HCT116 (cell line): ENCODE results near the gene RPAP3. TPM values are rescaled to one million over a fixed set of nuclear protein-coding genes. Genes with fewer than 3 reads are reported as not detected.

ENCODE experiments used
- ATAC-seq: fragments of 200-7000 bp; cut with Tn5 transposase; 2 replicates; pipeline ENCODE4 v1.9.1; 2020; ENCODE audit warnings: mild to moderate bottlenecking, moderate library complexity
- BruUV-seq: library from RNA; stranded (reverse); fragments of 400-500 nt; replicated peaks from 2 replicates; lab custom pipeline; 2021; lab: Mats Ljungman, UMichigan
- CTCF ChIA-PET: fragments of 300-600 bp; sonication (Branson Sonifier 250); formaldehyde crosslinking; loops from one replicate; lab custom pipeline; 2021; ENCODE audit warnings: antibody characterized with exemption; lab: Charles Lee
- POLR2A ChIA-PET: fragments of 300-600, 350-600 bp; sonication (Branson Sonifier 250); formaldehyde crosslinking; loops from one replicate; lab custom pipeline; 2021; ENCODE audit warnings: antibody characterized with exemption; lab: Charles Lee
- RAD21 ChIA-PET, 2 experiments: fragments of 300-600 bp; sonication (Branson Sonifier 250); formaldehyde crosslinking; loops; one replicate each; lab custom pipeline; 2023; ENCODE audit warnings: low total read pairs in 2 of 2; ENCODE audit not compliant: uncharacterized antibody in 2 of 2, unreplicated experiment in 2 of 2, low non-redundant PET in 1 of 2; lab: Charles Lee
- DNase-seq: peaks from one replicate; pipeline ENCODE4 v3.0.0-alpha.2; 2010; ENCODE audit warnings: low read depth, low spot score
- H2AFZ ChIP-seq: fragments of 200-600 bp; shearing (Covaris generic), sonication (generic); 2 replicates; pipeline ENCODE4 v1.6.1; 2017; ENCODE audit warnings: low read depth, mixed run types, mixed read lengths, antibody characterized with exemption, low read length; ENCODE audit not compliant: poor library complexity, severe bottlenecking
- H3K27ac ChIP-seq: 2 replicates; pipeline ENCODE4 v1.5.1; 2012; ENCODE audit warnings: low read depth, low read length
- H3K27me3 ChIP-seq: fragments of 200-600 bp; sonication (generic); 2 replicates; pipeline ENCODE4 v1.6.1; 2016; ENCODE audit warnings: mixed run types, low read length, mixed read lengths; ENCODE audit not compliant: insufficient read depth
- H3K36me3 ChIP-seq, 2 experiments: fragments of 200-500 bp in 1 of 2; fragments of 200-600 bp in 1 of 2; sonication (Bioruptor generic) in 1 of 2; sonication (generic) in 1 of 2; 2 replicates each; pipeline versions ENCODE4 v1.5.1 to v1.6.1; 2014 to 2016; ENCODE audit warnings: low read length in 2 of 2, inconsistent platforms in 1 of 2, mixed read lengths in 1 of 2, mixed run types in 1 of 2; ENCODE audit not compliant: insufficient read depth in 2 of 2, control insufficient read depth in 1 of 2
- H3K4me1 ChIP-seq, 2 experiments: fragments of 200-600 bp in 1 of 2; sonication (generic) in 1 of 2; 2 replicates each; pipeline versions ENCODE4 v1.5.1 to v1.6.1; 2012 to 2017; ENCODE audit warnings: low read length in 2 of 2, inconsistent platforms in 1 of 2, mild to moderate bottlenecking in 1 of 2, mixed read lengths in 1 of 2, mixed run types in 1 of 2, moderate library complexity in 1 of 2; ENCODE audit not compliant: insufficient read depth in 2 of 2, control insufficient read depth in 1 of 2
- H3K4me2 ChIP-seq: fragments of 200-600 bp; sonication (generic); 2 replicates; pipeline ENCODE4 v1.6.1; 2017; ENCODE audit warnings: mixed run types, low read length, mixed read lengths
- H3K4me3 ChIP-seq, 2 experiments: fragments of 200-600 bp in 1 of 2; sonication (generic) in 1 of 2; replicated peaks in 1 of 2; 2 replicates each; pipeline ENCODE4 v1.5.1; 2011 to 2016; ENCODE audit warnings: low read length in 2 of 2, control low read depth in 1 of 2, low read depth in 1 of 2, mild to moderate bottlenecking in 1 of 2, mixed read lengths in 1 of 2, mixed run types in 1 of 2
- H3K79me2 ChIP-seq: fragments of 200-600 bp; sonication (generic); 2 replicates; pipeline ENCODE4 v1.6.1; 2017; ENCODE audit warnings: mild to moderate bottlenecking, mixed run types, low read length, moderate library complexity, mixed read lengths; ENCODE audit not compliant: insufficient read depth
- H3K9ac ChIP-seq: fragments of 200-600 bp; sonication (generic); 2 replicates; pipeline ENCODE4 v1.6.1; 2016; ENCODE audit warnings: low read length, mixed read lengths
- H3K9me2 ChIP-seq: fragments of 200-600 bp; sonication (generic), shearing (Covaris generic); 2 replicates; pipeline ENCODE4 v1.6.1; 2017; ENCODE audit warnings: mixed run types, mild to moderate bottlenecking, moderate library complexity; ENCODE audit not compliant: insufficient read depth
- H3K9me3 ChIP-seq, 2 experiments: fragments of 200-500 bp in 1 of 2; fragments of 200-600 bp in 1 of 2; sonication (Bioruptor generic) in 1 of 2; sonication (generic) in 1 of 2; 2 replicates each; pipeline ENCODE4 v1.6.1; 2014 to 2017; ENCODE audit warnings: low read length in 2 of 2, mixed read lengths in 2 of 2, inconsistent platforms in 1 of 2, low read depth in 1 of 2, mild to moderate bottlenecking in 1 of 2, mixed run types in 1 of 2, moderate library complexity in 1 of 2; ENCODE audit not compliant: control insufficient read depth in 1 of 2, insufficient read depth in 1 of 2
- H4K20me1 ChIP-seq: fragments of 200-600 bp; sonication (generic), shearing (Covaris generic); 2 replicates; pipeline ENCODE4 v1.6.1; 2017; ENCODE audit warnings: mixed run types, mild to moderate bottlenecking, moderate library complexity; ENCODE audit not compliant: insufficient read depth
- ATF3 ChIP-seq: IDR thresholded peaks from 2 replicates; pipeline ENCODE4 v1.6.1; 2012
- CBX3 ChIP-seq: IDR thresholded peaks from 2 replicates; pipeline ENCODE4 v1.6.1; 2012; ENCODE audit warnings: low read depth
- CEBPB ChIP-seq: IDR thresholded peaks from 2 replicates; pipeline ENCODE4 v1.6.1; 2012; ENCODE audit warnings: low read depth
- CTCF ChIP-seq, 3 experiments: fragments of 200-600 bp in 1 of 3; sonication (generic) in 1 of 3; IDR thresholded peaks in 2 of 3; conservative IDR thresholded peaks in 1 of 3; 2 replicates each; pipeline ENCODE4 v1.5.1; 2012 to 2017; ENCODE audit warnings: low read depth in 2 of 3, low read length in 2 of 3, antibody characterized with exemption in 1 of 3, borderline replicate concordance in 1 of 3, control low read depth in 1 of 3, mild to moderate bottlenecking in 1 of 3, mixed read lengths in 1 of 3, mixed run types in 1 of 3, moderate library complexity in 1 of 3; ENCODE audit not compliant: insufficient read depth in 1 of 3
- EGR1 ChIP-seq: IDR thresholded peaks from 2 replicates; pipeline ENCODE4 v1.6.1; 2012; ENCODE audit warnings: low read depth
- ELF1 ChIP-seq: IDR thresholded peaks from 2 replicates; pipeline ENCODE4 v1.6.1; 2012; ENCODE audit warnings: low read depth, borderline replicate concordance
- EZH2 ChIP-seq: fragments of 200-600 bp; sonication (generic); IDR thresholded peaks from 2 replicates; pipeline ENCODE4 v1.6.1; 2017; ENCODE audit warnings: antibody characterized with exemption, mixed run types
- EZH2phosphoT487 ChIP-seq: fragments of 200-600 bp; IDR thresholded peaks from 2 replicates; pipeline ENCODE4 v1.6.1; 2018; ENCODE audit warnings: antibody characterized with exemption, borderline replicate concordance
- FOSL1 ChIP-seq: IDR thresholded peaks from 2 replicates; pipeline ENCODE4 v1.6.1; 2012; ENCODE audit warnings: low read depth
- JUND ChIP-seq: IDR thresholded peaks from 2 replicates; pipeline ENCODE4 v1.6.1; 2012
- MAX ChIP-seq: IDR thresholded peaks from 2 replicates; pipeline ENCODE4 v1.6.1; 2012
- POLR2A ChIP-seq: IDR thresholded peaks from 2 replicates; pipeline ENCODE4 v1.7.0; 2011; ENCODE audit warnings: borderline replicate concordance; ENCODE audit not compliant: insufficient read depth, insufficient read length; ENCODE audit errors: extremely low read depth
- POLR2AphosphoS5 ChIP-seq: IDR thresholded peaks from 2 replicates; pipeline ENCODE4 v1.6.1; 2011; ENCODE audit warnings: mild to moderate bottlenecking, low read depth, low read length, moderate library complexity
- RAD21 ChIP-seq: IDR thresholded peaks from 2 replicates; pipeline ENCODE4 v1.6.1; 2012; ENCODE audit warnings: low read depth, mild to moderate bottlenecking
- REST ChIP-seq: IDR thresholded peaks from 2 replicates; pipeline ENCODE4 v1.6.1; 2012; ENCODE audit warnings: low read depth
- SP1 ChIP-seq: IDR thresholded peaks from 2 replicates; pipeline ENCODE4 v1.6.1; 2012; ENCODE audit warnings: low read depth
- SRF ChIP-seq: IDR thresholded peaks from 2 replicates; pipeline ENCODE4 v1.6.1; 2012; ENCODE audit warnings: low read depth
- TCF7L2 ChIP-seq: IDR thresholded peaks from 2 replicates; pipeline ENCODE4 v1.7.0; 2011; ENCODE audit warnings: borderline replicate concordance, inconsistent platforms; ENCODE audit not compliant: insufficient read depth, insufficient read length; ENCODE audit errors: extremely low read depth
- YY1 ChIP-seq: IDR thresholded peaks from 2 replicates; pipeline ENCODE4 v1.6.1; 2011; ENCODE audit warnings: low read length, low read depth, moderate library complexity, mild to moderate bottlenecking; ENCODE audit not compliant: insufficient replicate concordance; ENCODE audit errors: extremely low read depth
- ZFX ChIP-seq: fragments of 450-650 bp; IDR thresholded peaks from 2 replicates; pipeline ENCODE4 v1.6.1; 2017
- ZNF274 ChIP-seq: fragments of 200-500 bp; sonication (Bioruptor generic); IDR thresholded peaks from 2 replicates; pipeline ENCODE4 v1.6.1; 2014; ENCODE audit warnings: mild to moderate bottlenecking, low read depth, low read length, inconsistent platforms
- intact Hi-C: fragments of 100-400 bp; cut with micrococcal nuclease; formaldehyde crosslinking; loops from 2 replicates; pipeline ENCODE4 v1.10.0; 2022
- total RNA-seq: library from RNA; stranded (reverse); gene quantifications from one replicate; pipeline ENCODE4 v1.2.1, GENCODE V29; 2021; ENCODE audit not compliant: unreplicated experiment

Gene RPAP3
- total RNA-seq, 1 experiment from 2014 or later: 48.3 TPM

- TF ChIP-seq REST (no peak), POLR2AphosphoS5 (no peak), CEBPB (no peak), EZH2phosphoT487 (no peak), ELF1 (no peak)
These were observed 11.2 kb upstream of the RPAP3 start (continued) for GRCh38 chr12:47717046-47717442.

- no peaks in the 10 kb centered on the region for H3K9me3 ChIP-seq
- no peak overlapping the region for H3K9ac ChIP-seq
- no peak overlapping the region for H2AFZ ChIP-seq
- peaks cover 0 to 7% of the 10 kb centered on the region in 2 experiments; a peak in 1 of 4 replicates for H3K4me1 ChIP-seq
- ChIA-PET RAD21 (interaction anchor here (0.7 to 2.0 kb wide), 5 partner anchors 25 to 122 kb away, joined by 3 to 9 read pairs (median 4); no protein-coding TSS in a partner anchor), CTCF (interaction anchor here (1.2 to 4.4 kb wide), 8 partner anchors 10 to 684 kb away, joined by 3 to 63 read pairs (median 6); partner anchors contain the start of genes RAPGEF3 and RPAP3), POLR2A (no interaction called here)
- no TSS peak for BruUV-seq
- no peak overlapping the region for H3K4me3 ChIP-seq
- intact Hi-C loops: loop anchor here (1.0 to 10.0 kb wide), 5 partner anchors 51 to 449 kb away; no protein-coding TSS in a partner anchor
- no peaks in the 10 kb centered on the region for H3K79me2 ChIP-seq
- ATAC-seq: no peak
- no peaks in the 10 kb centered on the region for H3K27me3 ChIP-seq
- H3K27ac ChIP-seq: no peak overlapping the region
- no peak overlapping the region for H3K4me2 ChIP-seq
- no peaks in the 10 kb centered on the region for H4K20me1 ChIP-seq
- H3K9me2 ChIP-seq: no peaks in the 10 kb centered on the region
- DNase-seq: no peak
- no peaks in the 10 kb centered on the region for H3K36me3 ChIP-seq
- TF ChIP-seq ZFX (no peak), YY1 (no peak), SRF (no peak), RAD21 (no peak), EZH2phosphoT487 (no peak), CTCF (IDR thresholded peaks at IDR 0.05 in 2 of 3, conservative IDR thresholded peaks at IDR 0.05 in 1 of 3; ENCODE audit: borderline replicate concordance in 1 of 3, insufficient read depth in 1 of 3, low read depth in 2 of 3, low read length in 2 of 3) (no peak), EGR1 (no peak), ZNF274 (no peak), ATF3 (no peak), TCF7L2 (no peak), MAX (no peak), POLR2A (no peak), EZH2 (no peak), ELF1 (no peak), JUND (no peak), SP1 (no peak), CBX3 (no peak), POLR2AphosphoS5 (no peak), FOSL1 (no peak)
These were observed 10.2 kb upstream of the RPAP3 start for GRCh38 chr12:47715877-47716548.
